Breast epithelium (tissue), 4 donors: ENCODE measurements around the gene RAB3GAP1. TPM values are rescaled to one million over a fixed set of nuclear protein-coding genes. Genes with fewer than 3 reads are reported as not detected.
"Not testable (repeated sequence)": the region's sequence is repeated elsewhere in the genome, so short reads cannot be mapped to it uniquely, and the experiment has no call there.

Experiments used
- DNase-seq, 2 donors: peaks; one replicate each; pipeline ENCODE4 v3.0.0-alpha.2; 2019; ENCODE audit warnings: low spot score in 2 of 2
- H3K27ac ChIP-seq, 2 donors: fragments of 200-600 bp; sonication (generic) in 1 of 2; one replicate each; pipeline ENCODE4 v1.5.1; 2016 to 2019; ENCODE audit warnings: mild to moderate bottlenecking in 1 of 2
- H3K27me3 ChIP-seq, 2 donors: fragments of 200-600 bp; sonication (generic) in 1 of 2; one replicate each; pipeline versions ENCODE4 v1.5.1 to v1.6.0; 2017 to 2019; ENCODE audit warnings: control low read depth in 1 of 2, mild to moderate bottlenecking in 1 of 2
- H3K36me3 ChIP-seq: fragments of 200-600 bp; one replicate; pipeline ENCODE4 v1.5.1; 2019
- H3K4me1 ChIP-seq, 2 donors: fragments of 200-600 bp; sonication (generic); one replicate each; pipeline ENCODE4 v1.5.1; 2016 to 2019; ENCODE audit warnings: control low read depth in 1 of 2
- H3K4me3 ChIP-seq, 3 donors: fragments of 200-600 bp; sonication (generic); 1 replicate in 2 of 3; 2 replicates in 1 of 3; pipeline ENCODE4 v1.5.1; 2016 to 2019; ENCODE audit warnings: mild to moderate bottlenecking in 3 of 3, moderate library complexity in 2 of 3
- H3K9me3 ChIP-seq, 2 donors: fragments of 200-600 bp; sonication (generic) in 1 of 2; one replicate each; pipeline ENCODE4 v1.5.1; 2016 to 2019; ENCODE audit warnings: control low read depth in 1 of 2
- POLR2A ChIP-seq: fragments of 450-650 bp; IDR thresholded peaks from one replicate; pipeline ENCODE4 v1.6.1; 2016; ENCODE audit warnings: antibody characterized with exemption, mild to moderate bottlenecking, moderate library complexity
- POLR2AphosphoS5 ChIP-seq, 3 donors: sonication (generic); formaldehyde crosslinking; IDR thresholded peaks; one replicate each; pipeline ENCODE4 v1.6.1; 2017; ENCODE audit warnings: antibody characterized with exemption in 3 of 3
- intact Hi-C: fragments of 100-400 bp; cut with DNase I; formaldehyde crosslinking; loops from one replicate; pipeline ENCODE4 v1.15.1; 2023; ENCODE audit warnings: low total_unique reads
- total RNA-seq, 3 donors: library from RNA; depleted of rRNA; stranded (reverse); fragments of >200 nt; gene quantifications; one replicate each; pipeline ENCODE4 v1.1.0, GENCODE V29; 2016
- TF ChIP-seq, protein P1 (sequence below), 3 donors: fragments of 450-650 bp; IDR thresholded peaks; one replicate each; pipeline ENCODE4 v1.5.1; 2016 to 2017; ENCODE audit warnings: antibody characterized with exemption in 3 of 3, mild to moderate bottlenecking in 3 of 3, moderate library complexity in 3 of 3

RAB3GAP1 gene
- total RNA-seq, 3 donors from 2014 or later, result 53.9 to 70.5 (median 54.1) TPM

DNA sequence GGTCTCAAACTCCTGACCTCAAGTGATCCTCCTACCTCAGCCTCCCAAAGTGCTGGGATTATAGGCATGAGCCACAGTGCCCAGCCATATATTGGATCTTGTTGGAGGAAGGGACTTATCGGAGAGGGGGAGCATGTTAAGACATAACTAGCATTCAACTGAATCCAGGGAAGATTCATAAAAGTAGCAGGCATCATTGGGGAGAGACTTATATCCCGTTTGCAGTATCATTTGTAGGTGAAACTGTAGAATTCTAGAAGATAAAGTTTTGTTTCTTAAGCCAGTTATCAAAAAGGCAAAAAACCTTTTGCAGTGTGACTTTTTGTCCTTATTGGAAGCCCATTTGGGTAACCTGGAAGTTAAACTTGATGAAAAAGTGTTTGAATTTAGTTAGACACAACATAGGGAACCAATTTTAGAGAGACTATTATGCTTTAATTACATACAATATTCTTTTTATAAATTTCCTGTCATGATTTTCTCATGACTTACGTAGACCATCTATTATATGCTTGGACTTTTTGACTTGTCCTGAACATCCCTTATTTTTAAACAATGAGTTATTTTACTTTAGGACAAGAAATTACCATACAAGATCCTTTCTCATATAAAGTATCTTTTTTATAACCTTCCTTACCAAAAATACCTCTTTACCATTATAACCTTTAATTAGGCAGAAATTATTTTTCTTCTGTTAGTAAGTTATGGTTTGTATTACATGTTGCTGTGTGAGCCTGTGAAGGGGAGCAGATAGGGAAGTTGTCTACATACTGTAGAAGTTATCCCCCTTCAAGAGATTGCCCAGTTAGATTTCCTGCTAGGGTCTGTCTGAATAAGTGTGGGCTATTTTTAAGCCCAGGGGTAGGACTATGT is 20.3 kb downstream of the RAB3GAP1 start:
- Histone ChIP-seq H3K9me3 (peaks cover 0 to 14% of the 10 kb centered on the region in 2 donors), H3K36me3 (no peaks in the 10 kb centered on the region), H3K4me1 (peaks cover 0 to 3% of the 10 kb centered on the region in 2 donors), H3K4me3 (no peak overlapping the region), H3K27ac (no peak overlapping the region), H3K27me3 (no peaks in the 10 kb centered on the region)
- TF ChIP-seq, protein P1, sequence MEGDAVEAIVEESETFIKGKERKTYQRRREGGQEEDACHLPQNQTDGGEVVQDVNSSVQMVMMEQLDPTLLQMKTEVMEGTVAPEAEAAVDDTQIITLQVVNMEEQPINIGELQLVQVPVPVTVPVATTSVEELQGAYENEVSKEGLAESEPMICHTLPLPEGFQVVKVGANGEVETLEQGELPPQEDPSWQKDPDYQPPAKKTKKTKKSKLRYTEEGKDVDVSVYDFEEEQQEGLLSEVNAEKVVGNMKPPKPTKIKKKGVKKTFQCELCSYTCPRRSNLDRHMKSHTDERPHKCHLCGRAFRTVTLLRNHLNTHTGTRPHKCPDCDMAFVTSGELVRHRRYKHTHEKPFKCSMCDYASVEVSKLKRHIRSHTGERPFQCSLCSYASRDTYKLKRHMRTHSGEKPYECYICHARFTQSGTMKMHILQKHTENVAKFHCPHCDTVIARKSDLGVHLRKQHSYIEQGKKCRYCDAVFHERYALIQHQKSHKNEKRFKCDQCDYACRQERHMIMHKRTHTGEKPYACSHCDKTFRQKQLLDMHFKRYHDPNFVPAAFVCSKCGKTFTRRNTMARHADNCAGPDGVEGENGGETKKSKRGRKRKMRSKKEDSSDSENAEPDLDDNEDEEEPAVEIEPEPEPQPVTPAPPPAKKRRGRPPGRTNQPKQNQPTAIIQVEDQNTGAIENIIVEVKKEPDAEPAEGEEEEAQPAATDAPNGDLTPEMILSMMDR (IDR thresholded peaks at IDR 0.05), result no peak
- no peak for TF ChIP-seq POLR2A
- no peak for TF ChIP-seq POLR2AphosphoS5 (IDR thresholded peaks at IDR 0.05)
- intact Hi-C loops, result no loop called here
- no peak for DNase-seq

DNA sequence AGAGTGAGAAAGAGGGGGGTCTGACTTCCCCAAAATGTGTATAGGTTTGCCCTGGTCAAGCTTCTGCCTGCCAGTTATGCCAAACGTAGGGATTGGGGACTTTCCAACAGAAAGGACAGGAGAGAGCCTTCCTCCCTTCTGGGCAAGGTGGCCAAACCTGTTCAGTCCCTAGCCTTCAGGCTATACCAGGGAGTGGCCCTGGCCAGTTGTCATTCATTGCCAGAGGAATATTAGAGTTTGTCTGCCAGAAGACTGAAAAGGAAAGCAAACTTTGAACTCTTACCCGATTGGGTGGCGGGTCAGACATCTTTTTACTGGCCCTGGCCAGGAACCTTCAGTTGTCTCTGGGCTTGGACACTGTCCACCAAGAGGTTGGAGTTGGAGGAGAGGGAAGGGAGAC is 22.1 kb downstream of the RAB3GAP1 start:
- intact Hi-C loops, result no loop called here
- TF ChIP-seq, protein P1 (IDR thresholded peaks at IDR 0.05), result no peak
- no peak for TF ChIP-seq POLR2A
- TF ChIP-seq POLR2AphosphoS5 (IDR thresholded peaks at IDR 0.05), result no peak

GRCh38 chr2:135076556-135076955 is 24.5 kb downstream of the RAB3GAP1 start:
- no peak for DNase-seq
- H3K36me3 ChIP-seq, result no peaks in the 10 kb centered on the region
- H3K9me3 ChIP-seq, result peaks cover 0 to 14% of the 10 kb centered on the region in 2 donors
- no peak overlapping the region for H3K4me3 ChIP-seq
- H3K4me1 ChIP-seq, result peaks cover 0 to 3% of the 10 kb centered on the region in 2 donors
- H3K27me3 ChIP-seq, result no peaks in the 10 kb centered on the region
- TF ChIP-seq POLR2AphosphoS5 (IDR thresholded peaks at IDR 0.05) (no peak), POLR2A (no peak)
- TF ChIP-seq, protein P1 (IDR thresholded peaks at IDR 0.05), result no peak
- intact Hi-C loops, result no loop called here
- no peak overlapping the region for H3K27ac ChIP-seq

More for the DNA sequence above, 22.1 kb downstream of the RAB3GAP1 start:
- no peaks in the 10 kb centered on the region for H3K27me3 ChIP-seq
- H3K4me3 ChIP-seq, result no peak overlapping the region
- peak overlapping the region; percentile 48 to 57 for H3K27ac ChIP-seq
- DNase-seq, result peak in 1 of 2 donors; percentile 44
- H3K36me3 ChIP-seq, result no peaks in the 10 kb centered on the region
- peaks cover 0 to 3% of the 10 kb centered on the region in 2 donors for H3K4me1 ChIP-seq
- peaks cover 0 to 14% of the 10 kb centered on the region in 2 donors for H3K9me3 ChIP-seq

- intact Hi-C loops, result no loop called here
- no peaks in the 10 kb centered on the region for H3K36me3 ChIP-seq
- TF ChIP-seq POLR2AphosphoS5 (IDR thresholded peaks at IDR 0.05), result no peak
- no peak for TF ChIP-seq POLR2A
- no peak for DNase-seq
- H3K4me1 ChIP-seq, result peaks cover 0 to 3% of the 10 kb centered on the region in 2 donors
- H3K4me3 ChIP-seq, result no peak overlapping the region
- H3K9me3 ChIP-seq, result no peaks in the 10 kb centered on the region
- H3K27me3 ChIP-seq, result no peaks in the 10 kb centered on the region
- no peak overlapping the region for H3K27ac ChIP-seq
Measured at GRCh38 chr2:135078417-135078816, 26.3 kb downstream of the RAB3GAP1 start.

DNA sequence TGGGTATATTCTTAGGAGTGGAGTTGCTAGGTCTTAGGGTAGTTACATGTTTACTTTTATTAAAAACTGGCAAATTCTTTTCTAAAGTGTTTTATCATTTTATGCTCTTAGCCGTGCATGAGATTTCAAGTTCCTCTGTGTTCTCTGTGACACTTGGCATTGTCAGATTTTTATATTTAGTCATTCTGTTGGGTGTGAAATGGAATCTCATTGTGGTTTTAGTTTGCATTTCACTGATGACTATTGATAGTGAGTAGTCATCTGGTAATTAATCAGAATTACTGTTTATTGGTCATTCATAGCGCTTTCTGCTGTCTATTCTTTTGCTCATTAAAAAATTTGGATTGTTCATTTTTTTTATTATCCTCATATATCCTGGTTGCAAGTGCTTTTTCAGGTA is 34.1 kb downstream of the RAB3GAP1 start:
- TF ChIP-seq, protein P1 (IDR thresholded peaks at IDR 0.05), result no peak
- TF ChIP-seq POLR2AphosphoS5 (IDR thresholded peaks at IDR 0.05) (no peak), POLR2A (no peak)
- H3K4me3 ChIP-seq, result no peak overlapping the region
- intact Hi-C loops, result no loop called here
- H3K4me1 ChIP-seq, result no peaks in the 10 kb centered on the region
- H3K27me3 ChIP-seq, result no peaks in the 10 kb centered on the region
- DNase-seq, result no peak
- H3K27ac ChIP-seq, result no peak overlapping the region
- no peaks in the 10 kb centered on the region for H3K36me3 ChIP-seq
- H3K9me3 ChIP-seq, result peaks cover 0 to 8% of the 10 kb centered on the region in 2 donors

- H3K36me3 ChIP-seq, H3K27me3 ChIP-seq, H3K9me3 ChIP-seq, H3K4me1 ChIP-seq, DNase-seq, intact Hi-C loops, H3K27ac ChIP-seq, H3K4me3 ChIP-seq: not testable (repeated sequence)
Measured at GRCh38 chr2:135089597-135089996, 37.5 kb downstream of the RAB3GAP1 start.
